ENCODE measurements around the gene HYDIN.

The HYDIN gene

GRCh38 chr16:70784692-70785555, 445.6 kb downstream of the HYDIN start:
- DNase-seq, result no peak

- DNase-seq, result no peak
These were observed 448.3 kb downstream of the HYDIN start for GRCh38 chr16:70782237-70782636.

- DNase-seq, result no peak
These were observed 448.7 kb downstream of the HYDIN start for GRCh38 chr16:70781800-70782199.

- DNase-seq, result no peak
These were observed 450.0 kb downstream of the HYDIN start for GRCh38 chr16:70780546-70780945.

GRCh38 chr16:70779361-70779760, 451.2 kb downstream of the HYDIN start:
- no peak for DNase-seq

GRCh38 chr16:70778901-70779309, 451.6 kb downstream of the HYDIN start:
- DNase-seq, result peak; percentile 66

GRCh38 chr16:70777973-70778406, 452.5 kb downstream of the HYDIN start:
- no peak for DNase-seq

- no peak for DNase-seq
These were observed 453.0 kb downstream of the HYDIN start for GRCh38 chr16:70777496-70777895.

- DNase-seq, result no peak
These were observed 455.1 kb downstream of the HYDIN start for GRCh38 chr16:70775399-70775798.

- DNase-seq, result no peak
These were observed 456.3 kb downstream of the HYDIN start for GRCh38 chr16:70774261-70774660.

GRCh38 chr16:70772493-70772892, 458.0 kb downstream of the HYDIN start:
- DNase-seq, result no peak

- no peak for DNase-seq
These were observed 459.6 kb downstream of the HYDIN start for GRCh38 chr16:70770626-70771552.

GRCh38 chr16:70770291-70770625, 460.3 kb downstream of the HYDIN start:
- DNase-seq, result no peak

- DNase-seq, result no peak
These were observed 460.8 kb downstream of the HYDIN start for GRCh38 chr16:70769761-70770160.

- no peak for DNase-seq
These were observed 461.4 kb downstream of the HYDIN start for GRCh38 chr16:70769131-70769530.

GRCh38 chr16:70768203-70768580, 462.3 kb downstream of the HYDIN start:
- no peak for DNase-seq

- no peak for DNase-seq
These were observed 462.9 kb downstream of the HYDIN start for GRCh38 chr16:70767377-70768202.

GRCh38 chr16:70766658-70767057, 463.9 kb downstream of the HYDIN start:
- no peak for DNase-seq

GRCh38 chr16:70766176-70766575, 464.3 kb downstream of the HYDIN start:
- DNase-seq, result no peak

GRCh38 chr16:70765491-70765890, 465.0 kb downstream of the HYDIN start:
- DNase-seq, result no peak

GRCh38 chr16:70764632-70765031, 465.9 kb downstream of the HYDIN start:
- DNase-seq, result no peak

GRCh38 chr16:70760221-70760620, 470.3 kb downstream of the HYDIN start:
- no peak for DNase-seq

GRCh38 chr16:70759666-70760065, 470.9 kb downstream of the HYDIN start:
- DNase-seq, result no peak

Data from NCI-H510A (cell line).